Limb (tissue), 2 donors: Measurements from ENCODE around the gene LGALS12.
A peak's percentile ranks its signal among the peaks of the same experiment; 100 is the strongest.
"Not testable (repeated sequence)": the region's sequence is repeated elsewhere in the genome, so short reads cannot be mapped to it uniquely, and the experiment has no call there.

Experiments used
- DNase-seq, 2 donors: peaks; one replicate each; pipeline ENCODE4 v3.0.0-alpha.2; 2016; ENCODE audit errors: extremely low spot score in 2 of 2

LGALS12 gene

GRCh38 chr11:63532799-63533475 is 27.1 kb downstream of the LGALS12 start:
- no peak for DNase-seq

- DNase-seq, result no peak
These were observed 28.2 kb downstream of the LGALS12 start for GRCh38 chr11:63534076-63534475.

- no peak for DNase-seq
These were observed 29.1 kb downstream of the LGALS12 start for GRCh38 chr11:63534895-63535461.

GRCh38 chr11:63535734-63536133 is 29.9 kb downstream of the LGALS12 start:
- no peak for DNase-seq

- peak; percentile 34 to 42 for DNase-seq
These were observed 30.9 kb downstream of the LGALS12 start, which contains the start of gene PLAAT4 for GRCh38 chr11:63536669-63537292. Gene PLAAT4, plus strand, starts transcription at chr11:63536808. Its CDS starts 61 bp downstream, at chr11:63536869.

GRCh38 chr11:63537293-63538101 is 31.6 kb downstream of the LGALS12 start:
- DNase-seq, result peak; percentile 46 to 64

GRCh38 chr11:63542506-63542905 is 36.6 kb downstream of the LGALS12 start:
- DNase-seq, result not testable (repeated sequence)

GRCh38 chr11:63543711-63544110 is 37.8 kb downstream of the LGALS12 start:
- no peak for DNase-seq

- no peak for DNase-seq
These were observed 41.2 kb downstream of the LGALS12 start for GRCh38 chr11:63547061-63547460.

- DNase-seq, result no peak
These were observed 42.3 kb downstream of the LGALS12 start for GRCh38 chr11:63548178-63548577.

- no peak for DNase-seq
These were observed 43.5 kb downstream of the LGALS12 start for GRCh38 chr11:63549411-63549810.

- DNase-seq, result not testable (repeated sequence)
These were observed 44.3 kb downstream of the LGALS12 start for GRCh38 chr11:63550156-63550700.

- no peak for DNase-seq
These were observed 45.4 kb downstream of the LGALS12 start for GRCh38 chr11:63551091-63551888.

GRCh38 chr11:63551889-63552266 is 46.0 kb downstream of the LGALS12 start:
- no peak for DNase-seq

- DNase-seq, result no peak
These were observed 47.0 kb downstream of the LGALS12 start for GRCh38 chr11:63552921-63553320.

- no peak for DNase-seq
These were observed 47.9 kb downstream of the LGALS12 start for GRCh38 chr11:63553759-63554158.

GRCh38 chr11:63554877-63555223 is 49.0 kb downstream of the LGALS12 start:
- DNase-seq, result no peak

GRCh38 chr11:63556404-63557013 is 50.6 kb downstream of the LGALS12 start:
- no peak for DNase-seq

GRCh38 chr11:63557570-63557969 is 51.7 kb downstream of the LGALS12 start:
- DNase-seq, result no peak

GRCh38 chr11:63558459-63559157 is 52.7 kb downstream of the LGALS12 start:
- DNase-seq, result no peak
